ENCODE data around the gene C1QTNF9. TPM values are rescaled to one million over a fixed set of nuclear protein-coding genes. Genes with fewer than 3 reads are reported as not detected.

Gene C1QTNF9
- total RNA-seq, 1 experiment from 2014 or later = not detected

- no peak for TF ChIP-seq ARID4B (CRISPR knock-in tag; IDR thresholded peaks at IDR 0.05; ENCODE audit: borderline replicate concordance)
Measured at GRCh38 chr13:24299488-24300114, 9.8 kb upstream of the C1QTNF9 start (continued).

- DNase-seq (ENCODE audit: low spot score) (no peak), ATAC-seq (no peak)
- Mint-ChIP-seq H3K9me3 (no peaks in the 10 kb centered on the region), H3K27me3 (ENCODE audit: low read depth) (no peaks in the 10 kb centered on the region), H3K4me3 (no peak overlapping the region), H3K4me1 (no peaks in the 10 kb centered on the region), H3K36me3 (peaks cover 33% of the 10 kb centered on the region), H3K27ac (no peak overlapping the region; the same call in 1 of the 2 replicates)
- no peak for TF ChIP-seq HMGA2 (CRISPR knock-in tag; IDR thresholded peaks at IDR 0.05)
- no peak for TF ChIP-seq IRF2 (CRISPR knock-in tag; IDR thresholded peaks at IDR 0.05; ENCODE audit: borderline replicate concordance, low read depth)
- TF ChIP-seq STAT6 (CRISPR knock-in tag; conservative IDR thresholded peaks at IDR 0.05; ENCODE audit: low read depth) = no peak
- no peak for TF ChIP-seq SMAD3 (CRISPR knock-in tag; IDR thresholded peaks at IDR 0.05; ENCODE audit: borderline replicate concordance)
- TF ChIP-seq, protein P1, sequence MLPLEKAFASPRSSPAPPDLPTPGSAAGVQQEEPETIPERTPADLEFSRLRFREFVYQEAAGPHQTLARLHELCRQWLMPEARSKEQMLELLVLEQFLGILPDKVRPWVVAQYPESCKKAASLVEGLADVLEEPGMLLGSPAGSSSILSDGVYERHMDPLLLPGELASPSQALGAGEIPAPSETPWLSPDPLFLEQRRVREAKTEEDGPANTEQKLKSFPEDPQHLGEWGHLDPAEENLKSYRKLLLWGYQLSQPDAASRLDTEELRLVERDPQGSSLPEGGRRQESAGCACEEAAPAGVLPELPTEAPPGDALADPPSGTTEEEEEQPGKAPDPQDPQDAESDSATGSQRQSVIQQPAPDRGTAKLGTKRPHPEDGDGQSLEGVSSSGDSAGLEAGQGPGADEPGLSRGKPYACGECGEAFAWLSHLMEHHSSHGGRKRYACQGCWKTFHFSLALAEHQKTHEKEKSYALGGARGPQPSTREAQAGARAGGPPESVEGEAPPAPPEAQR (CRISPR knock-in tag; IDR thresholded peaks at IDR 0.05) = no peak
- TF ChIP-seq RORB (CRISPR knock-in tag; IDR thresholded peaks at IDR 0.05) = no peak
- no peak for TF ChIP-seq ZNF219 (CRISPR knock-in tag; IDR thresholded peaks at IDR 0.05; ENCODE audit: borderline replicate concordance)
- TF ChIP-seq, protein P2, sequence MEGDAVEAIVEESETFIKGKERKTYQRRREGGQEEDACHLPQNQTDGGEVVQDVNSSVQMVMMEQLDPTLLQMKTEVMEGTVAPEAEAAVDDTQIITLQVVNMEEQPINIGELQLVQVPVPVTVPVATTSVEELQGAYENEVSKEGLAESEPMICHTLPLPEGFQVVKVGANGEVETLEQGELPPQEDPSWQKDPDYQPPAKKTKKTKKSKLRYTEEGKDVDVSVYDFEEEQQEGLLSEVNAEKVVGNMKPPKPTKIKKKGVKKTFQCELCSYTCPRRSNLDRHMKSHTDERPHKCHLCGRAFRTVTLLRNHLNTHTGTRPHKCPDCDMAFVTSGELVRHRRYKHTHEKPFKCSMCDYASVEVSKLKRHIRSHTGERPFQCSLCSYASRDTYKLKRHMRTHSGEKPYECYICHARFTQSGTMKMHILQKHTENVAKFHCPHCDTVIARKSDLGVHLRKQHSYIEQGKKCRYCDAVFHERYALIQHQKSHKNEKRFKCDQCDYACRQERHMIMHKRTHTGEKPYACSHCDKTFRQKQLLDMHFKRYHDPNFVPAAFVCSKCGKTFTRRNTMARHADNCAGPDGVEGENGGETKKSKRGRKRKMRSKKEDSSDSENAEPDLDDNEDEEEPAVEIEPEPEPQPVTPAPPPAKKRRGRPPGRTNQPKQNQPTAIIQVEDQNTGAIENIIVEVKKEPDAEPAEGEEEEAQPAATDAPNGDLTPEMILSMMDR (IDR thresholded peaks at IDR 0.05) = no peak
- no peak for TF ChIP-seq MAX (CRISPR knock-in tag; IDR thresholded peaks at IDR 0.05)
- TF ChIP-seq TCF7 (CRISPR knock-in tag; IDR thresholded peaks at IDR 0.05; ENCODE audit: low read depth) = no peak
- TF ChIP-seq NFATC4 (CRISPR knock-in tag; IDR thresholded peaks at IDR 0.05) = no peak
- TF ChIP-seq FOXP1 (CRISPR knock-in tag; IDR thresholded peaks at IDR 0.05; ENCODE audit: borderline replicate concordance) = no peak
- TF ChIP-seq, protein P3, sequence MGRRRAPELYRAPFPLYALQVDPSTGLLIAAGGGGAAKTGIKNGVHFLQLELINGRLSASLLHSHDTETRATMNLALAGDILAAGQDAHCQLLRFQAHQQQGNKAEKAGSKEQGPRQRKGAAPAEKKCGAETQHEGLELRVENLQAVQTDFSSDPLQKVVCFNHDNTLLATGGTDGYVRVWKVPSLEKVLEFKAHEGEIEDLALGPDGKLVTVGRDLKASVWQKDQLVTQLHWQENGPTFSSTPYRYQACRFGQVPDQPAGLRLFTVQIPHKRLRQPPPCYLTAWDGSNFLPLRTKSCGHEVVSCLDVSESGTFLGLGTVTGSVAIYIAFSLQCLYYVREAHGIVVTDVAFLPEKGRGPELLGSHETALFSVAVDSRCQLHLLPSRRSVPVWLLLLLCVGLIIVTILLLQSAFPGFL (CRISPR knock-in tag; IDR thresholded peaks at IDR 0.05; ENCODE audit: borderline replicate concordance) = no peak
- TF ChIP-seq, protein P4, sequence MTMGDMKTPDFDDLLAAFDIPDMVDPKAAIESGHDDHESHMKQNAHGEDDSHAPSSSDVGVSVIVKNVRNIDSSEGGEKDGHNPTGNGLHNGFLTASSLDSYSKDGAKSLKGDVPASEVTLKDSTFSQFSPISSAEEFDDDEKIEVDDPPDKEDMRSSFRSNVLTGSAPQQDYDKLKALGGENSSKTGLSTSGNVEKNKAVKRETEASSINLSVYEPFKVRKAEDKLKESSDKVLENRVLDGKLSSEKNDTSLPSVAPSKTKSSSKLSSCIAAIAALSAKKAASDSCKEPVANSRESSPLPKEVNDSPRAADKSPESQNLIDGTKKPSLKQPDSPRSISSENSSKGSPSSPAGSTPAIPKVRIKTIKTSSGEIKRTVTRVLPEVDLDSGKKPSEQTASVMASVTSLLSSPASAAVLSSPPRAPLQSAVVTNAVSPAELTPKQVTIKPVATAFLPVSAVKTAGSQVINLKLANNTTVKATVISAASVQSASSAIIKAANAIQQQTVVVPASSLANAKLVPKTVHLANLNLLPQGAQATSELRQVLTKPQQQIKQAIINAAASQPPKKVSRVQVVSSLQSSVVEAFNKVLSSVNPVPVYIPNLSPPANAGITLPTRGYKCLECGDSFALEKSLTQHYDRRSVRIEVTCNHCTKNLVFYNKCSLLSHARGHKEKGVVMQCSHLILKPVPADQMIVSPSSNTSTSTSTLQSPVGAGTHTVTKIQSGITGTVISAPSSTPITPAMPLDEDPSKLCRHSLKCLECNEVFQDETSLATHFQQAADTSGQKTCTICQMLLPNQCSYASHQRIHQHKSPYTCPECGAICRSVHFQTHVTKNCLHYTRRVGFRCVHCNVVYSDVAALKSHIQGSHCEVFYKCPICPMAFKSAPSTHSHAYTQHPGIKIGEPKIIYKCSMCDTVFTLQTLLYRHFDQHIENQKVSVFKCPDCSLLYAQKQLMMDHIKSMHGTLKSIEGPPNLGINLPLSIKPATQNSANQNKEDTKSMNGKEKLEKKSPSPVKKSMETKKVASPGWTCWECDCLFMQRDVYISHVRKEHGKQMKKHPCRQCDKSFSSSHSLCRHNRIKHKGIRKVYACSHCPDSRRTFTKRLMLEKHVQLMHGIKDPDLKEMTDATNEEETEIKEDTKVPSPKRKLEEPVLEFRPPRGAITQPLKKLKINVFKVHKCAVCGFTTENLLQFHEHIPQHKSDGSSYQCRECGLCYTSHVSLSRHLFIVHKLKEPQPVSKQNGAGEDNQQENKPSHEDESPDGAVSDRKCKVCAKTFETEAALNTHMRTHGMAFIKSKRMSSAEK (CRISPR knock-in tag; IDR thresholded peaks at IDR 0.05; ENCODE audit: borderline replicate concordance) = no peak
- TF ChIP-seq, protein P5, sequence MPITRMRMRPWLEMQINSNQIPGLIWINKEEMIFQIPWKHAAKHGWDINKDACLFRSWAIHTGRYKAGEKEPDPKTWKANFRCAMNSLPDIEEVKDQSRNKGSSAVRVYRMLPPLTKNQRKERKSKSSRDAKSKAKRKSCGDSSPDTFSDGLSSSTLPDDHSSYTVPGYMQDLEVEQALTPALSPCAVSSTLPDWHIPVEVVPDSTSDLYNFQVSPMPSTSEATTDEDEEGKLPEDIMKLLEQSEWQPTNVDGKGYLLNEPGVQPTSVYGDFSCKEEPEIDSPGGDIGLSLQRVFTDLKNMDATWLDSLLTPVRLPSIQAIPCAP (CRISPR knock-in tag; IDR thresholded peaks at IDR 0.05) = no peak
- CTCF ChIA-PET = no interaction called here
- POLR2A ChIA-PET = no interaction called here
Measured at GRCh38 chr13:24301434-24301833, 7.9 kb upstream of the C1QTNF9 start.

Data from WTC11 (cell line).